Measurements from ENCODE around the gene SDR42E2. TPM values are rescaled to one million over a fixed set of nuclear protein-coding genes. Genes with fewer than 3 reads are reported as not detected.
A peak's percentile ranks its signal among the peaks of the same experiment; 100 is the strongest.

Gene SDR42E2
- total RNA-seq, 4 donors from 2014 or later = not detected

GRCh38 chr16:22217890-22218730 is 55.8 kb downstream of the SDR42E2 start:
- Histone ChIP-seq H3K4me3 (no peak overlapping the region), H3K36me3 (peaks cover 0 to 37% of the 10 kb centered on the region in 2 donors), H3K9me3 (no peaks in the 10 kb centered on the region), H3K4me1 (peaks cover 0 to 53% (median 3%) of the 10 kb centered on the region in 3 donors), H3K27ac (peak overlapping the region in 2 of 4 donors; percentile 11 to 27), H3K27me3 (no peaks in the 10 kb centered on the region)
- TF ChIP-seq, protein P1, sequence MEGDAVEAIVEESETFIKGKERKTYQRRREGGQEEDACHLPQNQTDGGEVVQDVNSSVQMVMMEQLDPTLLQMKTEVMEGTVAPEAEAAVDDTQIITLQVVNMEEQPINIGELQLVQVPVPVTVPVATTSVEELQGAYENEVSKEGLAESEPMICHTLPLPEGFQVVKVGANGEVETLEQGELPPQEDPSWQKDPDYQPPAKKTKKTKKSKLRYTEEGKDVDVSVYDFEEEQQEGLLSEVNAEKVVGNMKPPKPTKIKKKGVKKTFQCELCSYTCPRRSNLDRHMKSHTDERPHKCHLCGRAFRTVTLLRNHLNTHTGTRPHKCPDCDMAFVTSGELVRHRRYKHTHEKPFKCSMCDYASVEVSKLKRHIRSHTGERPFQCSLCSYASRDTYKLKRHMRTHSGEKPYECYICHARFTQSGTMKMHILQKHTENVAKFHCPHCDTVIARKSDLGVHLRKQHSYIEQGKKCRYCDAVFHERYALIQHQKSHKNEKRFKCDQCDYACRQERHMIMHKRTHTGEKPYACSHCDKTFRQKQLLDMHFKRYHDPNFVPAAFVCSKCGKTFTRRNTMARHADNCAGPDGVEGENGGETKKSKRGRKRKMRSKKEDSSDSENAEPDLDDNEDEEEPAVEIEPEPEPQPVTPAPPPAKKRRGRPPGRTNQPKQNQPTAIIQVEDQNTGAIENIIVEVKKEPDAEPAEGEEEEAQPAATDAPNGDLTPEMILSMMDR (IDR thresholded peaks at IDR 0.05) = no peak
- TF ChIP-seq POLR2A (IDR thresholded peaks at IDR 0.05) (no peak), EP300 (IDR thresholded peaks at IDR 0.05) (no peak), POLR2AphosphoS5 (IDR thresholded peaks at IDR 0.05) (no peak)
- ATAC-seq = peak; percentile 40
- WGBS, 2 donors (ENCODE audit: low coverage in 1 of 2) = 79 to 88% methylated on average over 3 to 9 of the region's 18 CpGs

DNA sequence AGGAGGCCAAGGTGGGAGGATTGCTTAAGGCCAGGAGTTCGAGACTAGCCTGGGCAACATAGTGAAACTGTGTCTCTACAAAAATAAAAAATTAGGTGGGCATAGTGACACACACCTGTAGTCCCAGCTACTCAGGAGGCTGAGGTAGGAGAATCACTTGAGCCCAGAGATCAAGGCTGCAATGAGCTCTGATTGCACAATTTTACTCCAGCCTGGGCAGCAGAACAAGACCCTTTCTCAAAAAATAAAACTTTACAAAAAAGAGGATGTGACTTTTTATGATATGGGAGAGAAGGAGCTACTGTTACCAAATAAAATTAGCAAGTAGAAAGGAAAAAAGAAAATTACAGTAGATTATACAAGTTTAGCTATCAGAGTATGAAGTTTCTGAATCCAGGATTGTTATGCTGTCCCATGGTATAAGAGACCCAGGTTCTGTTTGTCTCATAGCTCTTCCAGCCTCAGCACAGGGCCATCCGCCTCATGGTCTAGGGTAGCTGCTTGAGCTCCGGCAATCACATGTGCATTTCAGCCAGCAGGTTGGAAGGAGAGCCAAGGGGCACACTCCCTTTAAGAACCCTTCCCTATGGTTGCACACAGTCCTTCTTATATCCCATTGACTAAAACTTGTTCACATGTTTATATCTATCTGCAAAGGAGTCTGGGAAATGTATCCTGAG is 57.2 kb downstream of the SDR42E2 start:
- H3K36me3 ChIP-seq = peaks cover 0 to 26% of the 10 kb centered on the region in 2 donors
- H3K4me1 ChIP-seq = peaks cover 0 to 42% (median 0%) of the 10 kb centered on the region in 3 donors
- no peak for ATAC-seq
- H3K27ac ChIP-seq = peak overlapping the region in 2 of 4 donors; percentile 12 to 44
- WGBS, 2 donors (ENCODE audit: low coverage in 1 of 2) = 86 to 100% methylated on average over 3 of the region's 3 CpGs
- TF ChIP-seq POLR2AphosphoS5 (IDR thresholded peaks at IDR 0.05) (no peak), POLR2A (IDR thresholded peaks at IDR 0.05) (no peak), EP300 (IDR thresholded peaks at IDR 0.05) (no peak)
- TF ChIP-seq, protein P1 (IDR thresholded peaks at IDR 0.05) = no peak
- no peaks in the 10 kb centered on the region for H3K9me3 ChIP-seq
- no peak overlapping the region for H3K4me3 ChIP-seq
- H3K27me3 ChIP-seq = no peaks in the 10 kb centered on the region

- no peak for ATAC-seq
- Histone ChIP-seq H3K36me3 (peaks cover 0 to 22% of the 10 kb centered on the region in 2 donors), H3K4me3 (no peak overlapping the region), H3K27ac (peak overlapping the region in 3 of 4 donors; percentile 12 to 44 (median 39)), H3K27me3 (no peaks in the 10 kb centered on the region), H3K4me1 (peaks cover 0 to 47% (median 0%) of the 10 kb centered on the region in 3 donors), H3K9me3 (no peaks in the 10 kb centered on the region)
- TF ChIP-seq EP300 (IDR thresholded peaks at IDR 0.05) (no peak), POLR2A (IDR thresholded peaks at IDR 0.05) (no peak), POLR2AphosphoS5 (IDR thresholded peaks at IDR 0.05) (no peak)
- TF ChIP-seq, protein P1 (IDR thresholded peaks at IDR 0.05) = no peak
- 72 to 83% methylated on average over 1 to 9 of the region's 11 CpGs for WGBS, 2 donors (ENCODE audit: low coverage in 1 of 2)
Measured at GRCh38 chr16:22220069-22220440, 57.7 kb downstream of the SDR42E2 start.

DNA sequence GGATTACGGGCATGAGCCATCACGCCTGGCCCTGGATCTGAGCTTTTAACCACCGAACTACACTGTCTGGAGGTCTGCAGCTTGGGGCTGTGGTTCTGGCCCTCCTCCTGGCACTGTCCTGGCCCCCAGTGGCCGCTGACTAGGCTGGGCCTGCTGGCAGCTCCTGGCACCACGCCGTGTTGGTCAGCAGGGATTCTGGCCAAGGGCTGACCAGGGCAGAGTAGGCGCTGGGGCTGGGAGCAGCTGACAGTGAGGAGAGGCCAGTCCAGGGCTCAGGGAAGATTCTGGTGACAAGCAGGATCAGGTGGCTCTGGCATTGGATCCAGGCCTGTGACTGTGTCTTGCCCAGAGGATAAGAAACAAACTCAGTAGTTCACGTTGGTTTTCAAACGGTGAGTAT is 58.4 kb downstream of the SDR42E2 start:
- WGBS, 2 donors (ENCODE audit: low coverage in 1 of 2) = 0 to 51% methylated on average over 1 to 2 of the region's 9 CpGs
- no peaks in the 10 kb centered on the region for H3K27me3 ChIP-seq
- ATAC-seq = peak; percentile 35

More for the DNA sequence above, 58.4 kb downstream of the SDR42E2 start:
- H3K4me3 ChIP-seq = no peak overlapping the region
- H3K4me1 ChIP-seq = peaks cover 0 to 51% (median 0%) of the 10 kb centered on the region in 3 donors
- TF ChIP-seq POLR2AphosphoS5 (IDR thresholded peaks at IDR 0.05) (no peak), POLR2A (IDR thresholded peaks at IDR 0.05) (no peak), EP300 (IDR thresholded peaks at IDR 0.05) (no peak)
- TF ChIP-seq, protein P1 (IDR thresholded peaks at IDR 0.05) = no peak
- no peaks in the 10 kb centered on the region for H3K9me3 ChIP-seq
- peaks cover 0 to 20% of the 10 kb centered on the region in 2 donors for H3K36me3 ChIP-seq
- H3K27ac ChIP-seq = peak overlapping the region in 3 of 4 donors; percentile 4 to 44 (median 39)
